ENCODE results near the gene RTL3. TPM values are rescaled to one million over a fixed set of nuclear protein-coding genes. Genes with fewer than 3 reads are reported as not detected.
"Not testable (repeated sequence)": the region's sequence is repeated elsewhere in the genome, so short reads cannot be mapped to it uniquely, and the experiment has no call there.

The RTL3 gene
- total and polyA plus RNA-seq, 2 donors from 2014 or later: not detected

DNA sequence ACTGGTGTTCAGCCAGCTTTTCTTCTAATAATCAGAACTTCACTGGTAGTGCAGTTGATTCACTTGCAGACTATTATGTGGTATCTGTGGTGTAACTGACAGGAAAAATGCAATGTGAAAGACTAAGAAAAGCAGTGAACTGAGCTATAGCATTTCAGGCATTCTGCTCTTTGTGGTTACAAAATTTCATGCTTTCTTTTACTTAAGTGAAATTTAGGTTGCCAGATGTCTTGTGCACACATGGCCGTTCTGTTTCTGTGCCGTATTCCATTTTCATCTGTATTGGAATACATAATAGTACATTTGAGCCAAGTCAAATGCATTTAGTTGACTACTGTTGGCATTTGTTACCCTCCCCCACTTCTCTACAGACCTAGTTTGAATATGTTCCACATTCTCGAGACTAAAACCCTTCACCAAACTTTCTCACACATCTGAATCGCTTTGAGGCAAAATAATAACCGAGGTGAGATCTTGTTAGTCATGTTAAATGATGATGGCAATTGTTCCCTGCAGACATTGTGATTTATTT is 8.2 kb downstream of the RTL3 start:
- FAIRE-seq: no peak
- Histone ChIP-seq H3K4me3 (ENCODE audit: low read length in 3 of 3) (no peak overlapping the region), H3K27me3 (ENCODE audit: control insufficient read depth, insufficient read depth, low read length) (no peaks in the 10 kb centered on the region), H3K9ac (ENCODE audit: low read length in 3 of 3) (no peak overlapping the region), H3K9me3 (ENCODE audit: control insufficient read depth in 2 of 3, insufficient read depth in 1 of 3, low read length in 3 of 3) (no peaks in the 10 kb centered on the region), H3K36me3 (ENCODE audit: control insufficient read depth in 2 of 3, insufficient read depth in 3 of 3, low read length in 3 of 3) (no peaks in the 10 kb centered on the region), H3K27ac (ENCODE audit: low read depth in 2 of 2, low read length in 2 of 2) (no peak overlapping the region), H3K4me1 (ENCODE audit: control insufficient read depth in 2 of 3, insufficient read depth in 2 of 3, low read depth in 1 of 3, low read length in 3 of 3) (no peaks in the 10 kb centered on the region)
- intact Hi-C loops (cut with DNase I): no loop called here
- no peak for DNase-seq
- TF ChIP-seq, protein P1, sequence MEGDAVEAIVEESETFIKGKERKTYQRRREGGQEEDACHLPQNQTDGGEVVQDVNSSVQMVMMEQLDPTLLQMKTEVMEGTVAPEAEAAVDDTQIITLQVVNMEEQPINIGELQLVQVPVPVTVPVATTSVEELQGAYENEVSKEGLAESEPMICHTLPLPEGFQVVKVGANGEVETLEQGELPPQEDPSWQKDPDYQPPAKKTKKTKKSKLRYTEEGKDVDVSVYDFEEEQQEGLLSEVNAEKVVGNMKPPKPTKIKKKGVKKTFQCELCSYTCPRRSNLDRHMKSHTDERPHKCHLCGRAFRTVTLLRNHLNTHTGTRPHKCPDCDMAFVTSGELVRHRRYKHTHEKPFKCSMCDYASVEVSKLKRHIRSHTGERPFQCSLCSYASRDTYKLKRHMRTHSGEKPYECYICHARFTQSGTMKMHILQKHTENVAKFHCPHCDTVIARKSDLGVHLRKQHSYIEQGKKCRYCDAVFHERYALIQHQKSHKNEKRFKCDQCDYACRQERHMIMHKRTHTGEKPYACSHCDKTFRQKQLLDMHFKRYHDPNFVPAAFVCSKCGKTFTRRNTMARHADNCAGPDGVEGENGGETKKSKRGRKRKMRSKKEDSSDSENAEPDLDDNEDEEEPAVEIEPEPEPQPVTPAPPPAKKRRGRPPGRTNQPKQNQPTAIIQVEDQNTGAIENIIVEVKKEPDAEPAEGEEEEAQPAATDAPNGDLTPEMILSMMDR (IDR thresholded peaks at IDR 0.05; ENCODE audit: borderline replicate concordance, extremely low read depth, insufficient read depth): no peak

DNA sequence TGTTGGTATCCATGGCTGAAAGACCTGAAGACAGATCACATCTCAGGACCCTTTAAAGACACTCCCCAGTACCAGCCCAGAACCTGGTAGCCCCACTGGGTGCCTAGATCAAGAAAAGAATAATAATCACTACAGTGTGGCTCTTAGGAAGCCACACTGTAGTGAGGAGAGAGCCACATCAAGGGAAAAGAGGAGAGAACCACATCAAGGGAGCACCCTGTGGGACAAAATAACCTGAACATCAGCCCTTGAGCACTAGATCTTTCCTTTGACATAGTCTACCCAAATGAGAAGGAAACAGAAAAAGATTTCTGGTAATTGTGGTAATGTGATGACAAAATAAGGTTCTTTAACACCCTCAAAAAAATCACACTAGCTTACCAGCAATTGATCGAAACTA is 15.3 kb downstream of the RTL3 start:
- Histone ChIP-seq H3K4me3 (ENCODE audit: low read length in 3 of 3) (no peak overlapping the region), H3K27ac (ENCODE audit: low read depth in 2 of 2, low read length in 2 of 2) (no peak overlapping the region), H3K27me3 (ENCODE audit: control insufficient read depth, insufficient read depth, low read length) (no peaks in the 10 kb centered on the region), H3K4me1 (ENCODE audit: control insufficient read depth in 2 of 3, insufficient read depth in 2 of 3, low read depth in 1 of 3, low read length in 3 of 3) (no peaks in the 10 kb centered on the region), H3K9ac (ENCODE audit: low read length in 3 of 3) (no peak overlapping the region), H3K36me3 (ENCODE audit: control insufficient read depth in 2 of 3, insufficient read depth in 3 of 3, low read length in 3 of 3) (no peaks in the 10 kb centered on the region), H3K9me3 (ENCODE audit: control insufficient read depth in 2 of 3, insufficient read depth in 1 of 3, low read length in 3 of 3) (no peaks in the 10 kb centered on the region)
- FAIRE-seq: no peak
- TF ChIP-seq, protein P1 (IDR thresholded peaks at IDR 0.05; ENCODE audit: borderline replicate concordance, extremely low read depth, insufficient read depth): no peak
- no peak for DNase-seq
- intact Hi-C loops (cut with DNase I): no loop called here

DNA sequence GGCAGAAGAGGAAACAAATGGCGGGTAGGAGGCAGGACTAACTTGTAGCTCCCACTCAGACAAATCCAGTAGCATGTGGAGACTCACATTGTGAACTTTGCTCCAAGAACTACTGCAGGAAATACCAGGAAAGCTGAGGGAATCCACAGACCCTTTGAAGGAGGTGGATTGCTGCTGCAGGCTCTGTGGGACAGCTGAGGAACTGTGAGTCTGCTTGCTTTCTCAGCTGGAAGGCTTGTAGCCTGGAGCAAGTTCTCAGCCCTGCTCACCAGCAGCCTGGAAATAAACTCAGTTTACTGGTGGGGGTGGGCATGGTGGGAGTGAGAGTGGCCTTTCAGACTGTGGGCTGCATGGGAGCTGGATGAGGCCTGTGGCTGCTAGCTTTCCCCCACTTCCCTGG is 16.0 kb downstream of the RTL3 start:
- no peaks in the 10 kb centered on the region for H3K4me1 ChIP-seq (ENCODE audit: control insufficient read depth in 2 of 3, insufficient read depth in 2 of 3, low read depth in 1 of 3, low read length in 3 of 3)
- no peaks in the 10 kb centered on the region for H3K9me3 ChIP-seq (ENCODE audit: control insufficient read depth in 2 of 3, insufficient read depth in 1 of 3, low read length in 3 of 3)
- no peak overlapping the region for H3K9ac ChIP-seq (ENCODE audit: low read length in 3 of 3)
- no peak overlapping the region for H3K4me3 ChIP-seq (ENCODE audit: low read length in 3 of 3)
- peak in 2 of 5 donors; percentile 12 to 56 for DNase-seq
- no peaks in the 10 kb centered on the region for H3K36me3 ChIP-seq (ENCODE audit: control insufficient read depth in 2 of 3, insufficient read depth in 3 of 3, low read length in 3 of 3)
- no peak overlapping the region for H3K27ac ChIP-seq (ENCODE audit: low read depth in 2 of 2, low read length in 2 of 2)
- no peak for FAIRE-seq
- TF ChIP-seq, protein P1 (IDR thresholded peaks at IDR 0.05; ENCODE audit: borderline replicate concordance, extremely low read depth, insufficient read depth): no peak
- intact Hi-C loops (cut with DNase I): no loop called here
- no peaks in the 10 kb centered on the region for H3K27me3 ChIP-seq (ENCODE audit: control insufficient read depth, insufficient read depth, low read length)

DNA sequence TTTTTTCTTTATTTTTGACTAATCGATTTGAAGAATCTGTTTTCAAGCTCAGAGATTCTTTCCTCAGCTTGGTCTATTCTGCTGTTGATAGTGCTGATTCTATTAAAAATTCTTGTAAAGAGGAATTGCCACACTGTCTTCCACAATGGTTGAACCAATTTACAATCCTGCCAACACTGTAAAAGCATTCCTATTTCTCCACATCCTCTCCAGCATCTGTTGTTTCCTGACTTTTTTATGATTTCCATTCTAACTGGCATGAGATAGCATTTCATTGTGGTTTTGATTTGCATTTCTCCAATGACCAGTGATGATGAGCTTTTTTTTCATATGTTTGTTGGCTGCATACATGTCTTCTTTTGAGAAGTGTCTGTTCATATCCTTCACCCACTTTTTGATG is 23.0 kb downstream of the RTL3 start:
- H3K9me3 ChIP-seq (ENCODE audit: control insufficient read depth in 2 of 3, insufficient read depth in 1 of 3, low read length in 3 of 3); DNase-seq; H3K4me3 ChIP-seq (ENCODE audit: low read length in 3 of 3); H3K27ac ChIP-seq (ENCODE audit: low read depth in 2 of 2, low read length in 2 of 2); intact Hi-C loops (cut with DNase I); H3K4me1 ChIP-seq (ENCODE audit: control insufficient read depth in 2 of 3, insufficient read depth in 2 of 3, low read depth in 1 of 3, low read length in 3 of 3); FAIRE-seq; H3K36me3 ChIP-seq (ENCODE audit: control insufficient read depth in 2 of 3, insufficient read depth in 3 of 3, low read length in 3 of 3); H3K9ac ChIP-seq (ENCODE audit: low read length in 3 of 3); H3K27me3 ChIP-seq (ENCODE audit: control insufficient read depth, insufficient read depth, low read length): not testable (repeated sequence)
